BJ (cell line): ENCODE measurements around the gene PAM. TPM values are rescaled to one million over a fixed set of nuclear protein-coding genes. Genes with fewer than 3 reads are reported as not detected.
A peak's percentile ranks its signal among the peaks of the same experiment; 100 is the strongest.

Experiments used
- CTCF ChIA-PET: fragments of 350-600 bp; formaldehyde crosslinking; extraction: SDS; loops from one replicate; lab custom pipeline; 2021; ENCODE audit warnings: antibody characterized with exemption, inconsistent platforms; lab: Yijun Ruan, JAX
- POLR2A ChIA-PET: fragments of 300-600 bp; sonication (Branson Sonifier 250); formaldehyde crosslinking; extraction: SDS; loops from one replicate; lab custom pipeline; 2021; ENCODE audit warnings: antibody characterized with exemption; lab: Charles Lee
- DNase-seq: peaks from one replicate; pipeline ENCODE4 v3.0.0-alpha.2; 2011; ENCODE audit warnings: low read depth
- H3K27me3 ChIP-seq: 2 replicates; pipeline ENCODE4 v1.6.0; 2011; ENCODE audit warnings: low read length; ENCODE audit not compliant: control insufficient read depth, insufficient read depth
- H3K36me3 ChIP-seq: 2 replicates; pipeline ENCODE4 v1.5.1; 2011; ENCODE audit warnings: low read length; ENCODE audit not compliant: control insufficient read depth, insufficient read depth
- H3K4me3 ChIP-seq: 2 replicates; pipeline ENCODE4 v1.5.1; 2011; ENCODE audit warnings: low read depth, mild to moderate bottlenecking, control low read depth, low read length
- CTCF ChIP-seq: IDR thresholded peaks from 2 replicates; pipeline ENCODE4 v1.5.1; 2011; ENCODE audit warnings: low read depth, mild to moderate bottlenecking, control low read depth, inconsistent platforms, low read length, moderate library complexity; ENCODE audit not compliant: insufficient read depth
- polyA plus RNA-seq: library from polyadenylated mRNA; depleted of rRNA; stranded (reverse); fragments of >200 nt; gene quantifications from 2 replicates; pipeline ENCODE4 v1.2.3, GENCODE V29; 2011

The PAM gene
- polyA plus RNA-seq, 1 experiment: 256 TPM

GRCh38 chr5:102722931-102723330 is 32.2 kb upstream of the PAM start:
- H3K36me3 ChIP-seq: no peaks in the 10 kb centered on the region
- H3K27me3 ChIP-seq: no peaks in the 10 kb centered on the region
- POLR2A ChIA-PET: no interaction called here
- TF ChIP-seq CTCF: no peak
- DNase-seq: peak; percentile 70
- CTCF ChIA-PET: no interaction called here
- no peak overlapping the region for H3K4me3 ChIP-seq

- H3K4me3 ChIP-seq: no peak overlapping the region
- no peak for DNase-seq
- ChIA-PET POLR2A (no interaction called here), CTCF (interaction anchor here (0.9 kb wide), 1 partner anchor 14 kb away, joined by 6 read pairs; no protein-coding TSS in a partner anchor)
- no peaks in the 10 kb centered on the region for H3K36me3 ChIP-seq
- no peaks in the 10 kb centered on the region for H3K27me3 ChIP-seq
- no peak for TF ChIP-seq CTCF
Observed at GRCh38 chr5:102731693-102732092, 23.4 kb upstream of the PAM start.

DNA sequence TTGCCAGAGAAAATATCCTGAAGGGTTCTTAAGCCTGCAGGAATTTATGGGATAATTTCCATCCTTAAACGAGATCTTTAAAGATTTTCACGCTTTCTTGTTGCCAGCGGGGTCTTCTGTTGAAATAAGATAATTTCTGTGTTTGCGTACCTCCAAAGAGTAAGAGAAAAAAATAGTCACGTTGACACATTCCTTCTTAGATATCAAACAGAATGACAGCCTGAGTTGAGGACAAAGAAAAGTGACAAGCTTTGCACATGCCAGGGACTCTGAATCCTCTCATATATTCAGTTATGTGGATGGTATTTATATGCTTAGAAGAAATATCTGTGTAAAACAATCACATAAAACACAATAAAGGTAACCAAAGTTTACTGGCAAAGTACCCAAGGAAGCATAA is 21.6 kb upstream of the PAM start:
- TF ChIP-seq CTCF: no peak
- Histone ChIP-seq H3K27me3 (no peaks in the 10 kb centered on the region), H3K36me3 (no peaks in the 10 kb centered on the region), H3K4me3 (no peak overlapping the region)
- no peak for DNase-seq
- CTCF ChIA-PET: interaction anchor here (0.9 kb wide), 3 partner anchors 9 to 14 kb away, joined by 3 read pairs; no protein-coding TSS in a partner anchor
- POLR2A ChIA-PET: no interaction called here

GRCh38 chr5:102737161-102737560 is 17.9 kb upstream of the PAM start:
- POLR2A ChIA-PET: no interaction called here
- DNase-seq: no peak
- CTCF ChIA-PET: interaction anchor here (1.0 kb wide), 1 partner anchor 18 kb away, joined by 3 read pairs; the partner anchor contains the start of gene PAM
- Histone ChIP-seq H3K36me3 (no peaks in the 10 kb centered on the region), H3K27me3 (no peaks in the 10 kb centered on the region), H3K4me3 (no peak overlapping the region)
- no peak for TF ChIP-seq CTCF

DNA sequence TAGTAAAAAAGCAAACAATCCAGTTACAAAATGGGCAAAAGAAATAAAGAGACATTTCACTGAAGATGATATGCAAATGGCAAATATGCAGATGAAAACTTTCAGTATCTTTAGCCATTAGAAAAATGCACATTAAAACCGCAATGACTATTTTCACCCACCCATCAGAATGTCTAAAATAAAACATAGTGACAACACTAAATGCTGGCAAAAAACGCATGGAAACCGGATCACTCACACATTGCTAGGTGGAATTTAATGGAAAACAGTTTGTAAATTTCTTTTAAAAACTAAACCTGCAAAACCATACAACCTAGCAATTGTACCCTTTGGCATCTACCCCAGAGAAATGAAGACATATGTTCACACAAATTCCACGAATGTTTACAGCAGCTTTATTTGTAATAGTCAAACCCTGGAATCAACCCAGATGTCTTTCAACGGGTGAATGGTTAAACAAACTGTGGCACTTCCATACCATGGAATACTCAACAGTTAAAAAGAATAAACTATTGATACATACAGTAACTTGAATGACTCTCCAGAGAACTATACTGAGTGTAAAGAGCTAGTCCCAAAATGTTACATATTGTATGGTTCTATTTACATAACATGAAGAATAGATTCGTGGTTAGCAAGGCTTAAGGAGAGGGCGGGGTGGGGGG is 17.2 kb upstream of the PAM start:
- ChIA-PET CTCF (no interaction called here), POLR2A (no interaction called here)
- no peak overlapping the region for H3K4me3 ChIP-seq
- H3K27me3 ChIP-seq: no peaks in the 10 kb centered on the region
- no peaks in the 10 kb centered on the region for H3K36me3 ChIP-seq
- TF ChIP-seq CTCF: no peak
- no peak for DNase-seq
